Endothelial cell of umbilical vein (primary cell): ENCODE data around the gene NPAS1. TPM values are rescaled to one million over a fixed set of nuclear protein-coding genes. Genes with fewer than 3 reads are reported as not detected.

Experiments used
- BruUV-seq: library from RNA; stranded (reverse); fragments of 400-500 nt; replicated peaks from 2 replicates; lab custom pipeline; 2021; lab: Mats Ljungman, UMichigan
- CTCF ChIA-PET: fragments of 300-600, 350-600 bp; sonication (Branson Sonifier 250); formaldehyde crosslinking; loops from one replicate; lab custom pipeline; 2021; ENCODE audit warnings: antibody characterized with exemption, inconsistent platforms; lab: Charles Lee
- POLR2A ChIA-PET: fragments of 300-600, 350-600 bp; sonication (Branson Sonifier 250); formaldehyde crosslinking; loops from one replicate; lab custom pipeline; 2021; ENCODE audit warnings: antibody characterized with exemption, inconsistent platforms; lab: Charles Lee
- DNase-seq: peaks from one replicate; pipeline ENCODE4 v3.0.0-alpha.2; 2011; ENCODE audit warnings: low read depth, low spot score
- FAIRE-seq: peaks from 2 replicates; lab custom pipeline; 2011; peaks lifted over from hg19 to GRCh38; lab: Jason Lieb, UNC
- H2AFZ ChIP-seq: 2 replicates; pipeline ENCODE4 v1.6.0; 2012; ENCODE audit warnings: low read depth, low read length, control low read depth, inconsistent platforms
- H3K27ac ChIP-seq: 2 replicates; pipeline ENCODE4 v1.5.1; 2011; ENCODE audit warnings: low read depth, mild to moderate bottlenecking, control low read depth, low read length, moderate library complexity; ENCODE audit not compliant: insufficient read depth
- H3K27me3 ChIP-seq, 2 experiments: 2 replicates each; pipeline versions ENCODE4 v1.6.0 to v1.6.1; 2011; ENCODE audit warnings: low read length in 2 of 2, mixed read lengths in 1 of 2; ENCODE audit not compliant: control insufficient read depth in 2 of 2, insufficient read depth in 2 of 2
- H3K36me3 ChIP-seq, 2 experiments: 2 replicates in 1 of 2; 3 replicates in 1 of 2; pipeline ENCODE4 v1.5.1; 2011; ENCODE audit warnings: low read length in 2 of 2, mild to moderate bottlenecking in 1 of 2, moderate library complexity in 1 of 2; ENCODE audit not compliant: control insufficient read depth in 2 of 2, insufficient read depth in 2 of 2; ENCODE audit errors: extremely low read depth in 1 of 2
- H3K4me1 ChIP-seq: 3 replicates; pipeline ENCODE4 v1.5.1; 2011; ENCODE audit warnings: mild to moderate bottlenecking, low read length; ENCODE audit not compliant: control insufficient read depth, insufficient read depth; ENCODE audit errors: extremely low read depth
- H3K4me2 ChIP-seq: 2 replicates; pipeline ENCODE4 v1.6.1; 2011; ENCODE audit warnings: low read length, control low read depth, mixed read lengths; ENCODE audit not compliant: insufficient read depth
- H3K4me3 ChIP-seq, 3 experiments: fragments of 200-600 bp in 1 of 3; sonication (generic), shearing (Covaris generic) in 1 of 3; replicated peaks in 1 of 3; 2 replicates each; pipeline ENCODE4 v1.5.1; 2011 to 2016; ENCODE audit warnings: control low read depth in 3 of 3, low read length in 3 of 3, mild to moderate bottlenecking in 2 of 3, inconsistent platforms in 1 of 3, low read depth in 1 of 3, moderate library complexity in 1 of 3; ENCODE audit not compliant: insufficient read depth in 1 of 3
- H3K79me2 ChIP-seq: 2 replicates; pipeline ENCODE4 v1.6.0; 2012; ENCODE audit warnings: low read length, inconsistent platforms; ENCODE audit not compliant: control insufficient read depth, insufficient read depth
- H3K9ac ChIP-seq: replicated peaks from 2 replicates; pipeline ENCODE3; 2011; ENCODE audit warnings: low read length, control low read depth; ENCODE audit not compliant: insufficient read depth; ENCODE audit errors: extremely low read depth
- H3K9me1 ChIP-seq: replicated peaks from 3 replicates; pipeline ENCODE4 v1.6.0; 2011; ENCODE audit warnings: mild to moderate bottlenecking, low read length; ENCODE audit not compliant: control insufficient read depth, insufficient read depth; ENCODE audit errors: extremely low read depth
- H3K9me3 ChIP-seq: replicated peaks from 2 replicates; pipeline ENCODE4 v1.5.1; 2012; ENCODE audit warnings: low read length, inconsistent platforms; ENCODE audit not compliant: control insufficient read depth, insufficient read depth
- H4K20me1 ChIP-seq: replicated peaks from 2 replicates; pipeline ENCODE3; 2011; ENCODE audit warnings: mild to moderate bottlenecking, low read length; ENCODE audit not compliant: control insufficient read depth, insufficient read depth; ENCODE audit errors: extremely low read depth
- CTCF ChIP-seq, 2 donors: IDR thresholded peaks; 1 replicate in 1 of 2; 2 replicates in 1 of 2; pipeline ENCODE4 v1.5.1; 2011; ENCODE audit warnings: low read length in 2 of 2, mild to moderate bottlenecking in 2 of 2, moderate library complexity in 2 of 2, control low read depth in 1 of 2, inconsistent platforms in 1 of 2, low read depth in 1 of 2; ENCODE audit not compliant: insufficient read depth in 1 of 2; ENCODE audit errors: extremely low read depth in 1 of 2
- EZH2 ChIP-seq: IDR thresholded peaks from 2 replicates; pipeline ENCODE4 v1.6.1; 2012; ENCODE audit warnings: borderline replicate concordance, low read depth, mild to moderate bottlenecking, moderate library complexity, low read length, inconsistent platforms; ENCODE audit not compliant: severe bottlenecking
- FOS ChIP-seq: IDR thresholded peaks from 2 replicates; pipeline ENCODE4 v1.6.1; 2011; ENCODE audit warnings: mild to moderate bottlenecking, low read length, moderate library complexity, borderline replicate concordance; ENCODE audit not compliant: insufficient read depth
- GATA2 ChIP-seq: IDR thresholded peaks from 2 replicates; pipeline ENCODE4 v1.7.0; 2011; ENCODE audit warnings: low read depth, mild to moderate bottlenecking, moderate library complexity, mixed read lengths, low read length; ENCODE audit not compliant: insufficient read length, insufficient read depth
- JUN ChIP-seq: IDR thresholded peaks from 2 replicates; pipeline ENCODE4 v1.6.1; 2011; ENCODE audit warnings: borderline replicate concordance, low read depth; ENCODE audit not compliant: insufficient read length, insufficient read depth
- MAX ChIP-seq: IDR thresholded peaks from 2 replicates; pipeline ENCODE4 v1.6.1; 2011; ENCODE audit not compliant: insufficient read depth, insufficient read length
- MYC ChIP-seq: IDR thresholded peaks from one replicate; pipeline ENCODE4 v1.6.1; 2011; ENCODE audit warnings: mild to moderate bottlenecking, low read depth, low read length
- POLR2A ChIP-seq: IDR thresholded peaks from 2 replicates; pipeline ENCODE4 v1.6.1; 2012; ENCODE audit warnings: low read depth, mild to moderate bottlenecking, control low read depth, low read length
- POLR2AphosphoS5 ChIP-seq: IDR thresholded peaks from 2 replicates; pipeline ENCODE4 v1.6.1; 2012; ENCODE audit warnings: low read depth, mild to moderate bottlenecking, control low read depth, low read length, moderate library complexity; ENCODE audit not compliant: insufficient read depth
- dilution Hi-C: fragments of 300-500 bp; cut with MboI; formaldehyde crosslinking; loops from one replicate; pipeline ENCODE4 v1.15.0; 2019; ENCODE audit warnings: low sequenced_read_pairs; ENCODE audit not compliant: extremely low pct_ligation_motif_present
- intact Hi-C: fragments of 100-400 bp; cut with micrococcal nuclease; formaldehyde crosslinking; loops from one replicate; pipeline ENCODE4 v1.10.0; 2022
- polyA plus RNA-seq, 4 experiments: library from polyadenylated mRNA; depleted of rRNA in 3 of 4; stranded (reverse) in 3 of 4; unstranded in 1 of 4; fragments of >200 nt; gene quantifications; 2 replicates each; pipeline versions ENCODE4 v1.2.1 to v1.2.3, GENCODE V29; 2011 to 2012; ENCODE audit warnings: missing spikeins in 1 of 4
- total RNA-seq: library from RNA; stranded (reverse); gene quantifications from 2 replicates; pipeline ENCODE4 v1.2.3, GENCODE V29; 2021

NPAS1 gene
- total and polyA plus RNA-seq, 2 donors (not counting 3 experiments of a cell fraction or from before 2014, with no cell fraction given): 0.18 to 0.62 TPM

- DNase-seq: no peak
- ChIA-PET POLR2A (no interaction called here), CTCF (interaction anchor here (1.1 kb wide), 2 partner anchors 10 to 57 kb away, joined by 4 to 6 read pairs; no protein-coding TSS in a partner anchor)
- Histone ChIP-seq H4K20me1 (no peaks in the 10 kb centered on the region), H3K9me3 (no peaks in the 10 kb centered on the region), H3K4me3 (no peak overlapping the region), H3K27ac (no peak overlapping the region), H3K79me2 (no peaks in the 10 kb centered on the region), H3K27me3 (no peaks in the 10 kb centered on the region), H3K4me1 (no peaks in the 10 kb centered on the region), H3K9me1 (no peaks in the 10 kb centered on the region), H3K36me3 (peaks cover 10 to 59% of the 10 kb centered on the region in 2 experiments), H2AFZ (no peak overlapping the region), H3K9ac (no peak overlapping the region), H3K4me2 (no peak overlapping the region)
- FAIRE-seq: no peak
- dilution Hi-C loops (no loop called here), intact Hi-C loops (no loop called here)
- no TSS peak for BruUV-seq
- TF ChIP-seq JUN (no peak), FOS (no peak), MAX (no peak), POLR2A (no peak), GATA2 (no peak), CTCF (IDR thresholded peaks at IDR 0.05; ENCODE audit: extremely low read depth in 1 of 2, insufficient read depth in 1 of 2, low read depth in 1 of 2, low read length in 2 of 2) (no peak), POLR2AphosphoS5 (no peak), MYC (no peak), EZH2 (no peak)
These were observed 50.2 kb downstream of the NPAS1 start for GRCh38 chr19:47069795-47070194.
